Cerebellar cortex (tissue), 1 donor: ENCODE measurements around the gene POLR2E.

Source experiments
- DNase-seq: peaks from one replicate; pipeline ENCODE4 v3.0.0-alpha.2; 2015; ENCODE audit warnings: low spot score

The POLR2E gene

GRCh38 chr19:1079566-1080111 is 15.5 kb downstream of the POLR2E start:
- no peak for DNase-seq

- peak; percentile 26 for DNase-seq
Measured at GRCh38 chr19:1076951-1077350, 18.2 kb downstream of the POLR2E start.

DNA sequence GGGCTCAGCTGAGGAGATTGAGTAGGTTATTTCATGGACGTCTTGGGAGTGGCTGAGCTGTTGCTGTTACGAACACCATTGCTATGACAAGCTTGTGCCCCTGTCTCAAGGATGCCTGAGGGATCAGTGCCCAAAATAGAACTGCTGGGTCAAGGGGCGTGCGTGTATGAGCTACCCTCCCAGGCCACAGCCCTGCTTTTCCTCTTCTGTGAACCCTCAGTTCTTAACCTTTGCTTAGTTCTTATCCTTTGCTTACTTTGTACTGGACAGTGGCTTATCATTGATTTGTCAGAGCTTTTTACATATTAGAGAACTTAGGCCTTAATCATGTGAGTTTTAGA is 19.2 kb downstream of the POLR2E start:
- no peak for DNase-seq

GRCh38 chr19:1074544-1075283 is 20.5 kb downstream of the POLR2E start:
- DNase-seq, result peak; percentile 26

- DNase-seq, result no peak
Measured at GRCh38 chr19:1073956-1074517, 21.1 kb downstream of the POLR2E start.

GRCh38 chr19:1073063-1073955 is 21.9 kb downstream of the POLR2E start:
- no peak for DNase-seq

DNA sequence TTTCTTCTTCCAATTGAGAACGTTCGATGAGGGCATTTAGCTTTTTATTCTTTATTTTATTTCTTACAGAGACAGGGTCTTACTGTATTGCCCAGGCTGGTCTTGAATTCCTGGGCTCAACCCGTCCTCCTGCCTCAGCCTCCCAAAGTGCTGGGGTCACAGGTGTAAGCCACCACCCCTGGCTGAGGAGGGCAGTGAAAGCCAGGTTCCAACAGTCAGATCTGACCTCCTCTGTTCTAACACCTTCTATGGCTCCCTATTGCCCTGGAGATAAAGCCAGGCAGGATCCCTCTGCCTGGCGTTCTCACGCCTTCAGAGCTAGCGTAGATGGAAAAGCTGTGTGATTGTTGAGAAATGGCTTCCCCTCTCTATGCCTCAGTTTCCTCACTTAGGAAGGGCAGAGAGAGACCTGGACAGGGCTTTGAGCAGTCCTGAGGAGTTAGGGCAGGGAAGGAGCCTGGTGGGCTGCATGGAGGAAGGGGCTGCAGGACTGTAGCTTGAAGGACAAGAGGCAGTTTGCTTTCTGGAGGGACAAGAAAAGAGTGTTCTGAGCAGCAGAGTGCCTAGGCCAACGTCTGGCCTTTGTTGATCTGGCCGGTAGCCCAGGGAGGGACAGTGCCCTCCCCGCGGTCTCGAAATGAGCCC is 22.7 kb downstream of the POLR2E start:
- DNase-seq, result no peak

DNA sequence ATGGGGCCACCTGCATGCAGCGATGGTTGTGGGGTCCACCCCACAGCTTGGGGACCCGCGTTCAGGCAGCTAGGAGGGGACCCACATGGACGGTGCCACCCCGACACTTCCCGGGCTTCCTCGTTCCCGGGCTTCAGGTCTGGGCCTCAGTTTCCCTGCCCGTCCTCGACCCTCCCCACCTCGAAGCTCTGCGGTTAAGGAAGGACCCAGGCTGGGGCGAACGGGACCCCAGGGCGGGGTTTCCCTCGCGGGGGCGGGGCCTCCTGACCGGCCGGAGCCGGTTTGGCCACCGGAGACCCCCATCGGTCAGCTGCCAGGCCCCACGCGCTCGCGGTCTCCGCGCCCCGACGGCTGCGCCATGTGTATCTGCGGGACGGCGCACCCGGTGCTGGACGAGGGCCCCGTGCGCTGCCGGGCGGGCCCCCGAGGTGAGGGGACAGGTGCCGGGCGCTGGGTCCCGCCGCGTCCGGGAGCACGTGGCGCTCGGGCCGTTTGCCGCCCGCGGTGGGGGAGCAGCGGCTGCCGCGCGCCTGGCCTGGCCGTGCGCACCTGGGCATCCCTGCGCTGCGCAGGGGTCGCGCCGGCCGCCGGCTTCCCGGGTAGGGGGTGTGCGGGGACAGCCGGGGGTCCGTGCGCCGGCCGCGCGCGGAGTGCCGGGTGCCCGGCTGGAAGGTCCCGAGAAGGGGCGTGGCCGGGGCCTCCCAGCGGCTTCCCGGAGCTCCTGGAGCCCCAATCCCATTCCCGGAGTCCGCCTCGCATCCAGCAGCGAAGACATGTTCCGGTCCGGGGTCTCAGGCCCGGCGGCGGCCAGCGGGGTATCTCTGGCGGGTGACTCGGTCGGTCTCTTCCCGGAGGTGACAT is 24.0 kb downstream of the POLR2E start:
- peak; percentile 22 for DNase-seq

DNA sequence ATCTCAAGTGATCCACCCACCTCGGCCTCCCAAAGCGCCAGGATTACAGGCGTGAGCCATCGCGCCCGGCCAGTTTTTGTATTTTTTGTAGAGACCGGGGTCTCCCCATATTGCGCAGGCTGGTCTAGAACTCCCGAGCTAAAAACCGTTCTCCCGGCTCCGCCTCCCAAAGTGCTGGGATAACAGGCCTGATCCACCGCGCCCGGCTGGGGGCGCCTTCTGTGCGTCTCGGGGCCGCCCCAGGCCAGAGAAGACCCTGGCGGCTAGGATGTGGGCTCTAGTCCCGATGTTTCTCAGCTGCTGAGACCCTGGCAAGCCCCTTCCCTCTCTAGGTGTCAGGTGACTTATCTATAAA is 24.6 kb downstream of the POLR2E start:
- peak; percentile 51 for DNase-seq

- DNase-seq, result no peak
Measured at GRCh38 chr19:1069009-1069779, 26.0 kb downstream of the POLR2E start.

GRCh38 chr19:1068009-1069001 is 26.9 kb downstream of the POLR2E start:
- DNase-seq, result no peak

GRCh38 chr19:1067341-1067957 is 27.7 kb downstream of the POLR2E start:
- no peak for DNase-seq

DNA sequence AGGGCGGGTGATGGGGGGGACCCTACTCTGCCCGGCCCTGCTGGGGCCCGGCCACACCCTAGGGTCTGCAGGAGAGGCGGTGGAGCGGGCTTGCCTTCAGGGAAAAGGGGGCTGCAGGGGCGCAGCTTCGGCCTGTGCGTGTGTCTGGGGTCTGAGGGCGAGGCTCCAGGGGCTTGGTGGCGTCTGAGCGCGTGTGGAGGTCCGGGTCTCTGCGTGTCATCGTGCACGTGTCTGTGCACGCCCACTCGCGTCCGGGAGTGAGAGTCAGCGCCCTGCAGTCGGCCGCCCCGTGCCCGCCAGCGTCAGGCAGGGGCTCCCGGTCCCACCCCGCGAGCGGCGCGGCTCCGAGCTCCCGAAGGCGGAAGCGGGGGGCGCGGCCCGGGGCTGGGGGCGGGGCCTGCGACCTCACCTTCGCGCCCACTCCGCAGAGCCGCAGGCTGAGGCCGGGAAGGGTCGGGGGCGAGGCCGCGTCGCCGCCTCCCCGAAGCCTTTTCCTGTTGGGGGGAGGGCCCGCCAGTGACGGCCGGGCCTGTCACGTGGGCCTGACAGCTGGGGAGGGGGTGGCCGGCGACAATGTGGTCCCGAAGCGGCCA is 28.3 kb downstream of the POLR2E start, which contains the start of gene ARHGAP45:
ARHGAP45 (plus strand) TSS at position 420 of the 593 bp plus-strand sequence. CDS start 239 bp downstream, outside the sequence.
- no peak for DNase-seq

DNA sequence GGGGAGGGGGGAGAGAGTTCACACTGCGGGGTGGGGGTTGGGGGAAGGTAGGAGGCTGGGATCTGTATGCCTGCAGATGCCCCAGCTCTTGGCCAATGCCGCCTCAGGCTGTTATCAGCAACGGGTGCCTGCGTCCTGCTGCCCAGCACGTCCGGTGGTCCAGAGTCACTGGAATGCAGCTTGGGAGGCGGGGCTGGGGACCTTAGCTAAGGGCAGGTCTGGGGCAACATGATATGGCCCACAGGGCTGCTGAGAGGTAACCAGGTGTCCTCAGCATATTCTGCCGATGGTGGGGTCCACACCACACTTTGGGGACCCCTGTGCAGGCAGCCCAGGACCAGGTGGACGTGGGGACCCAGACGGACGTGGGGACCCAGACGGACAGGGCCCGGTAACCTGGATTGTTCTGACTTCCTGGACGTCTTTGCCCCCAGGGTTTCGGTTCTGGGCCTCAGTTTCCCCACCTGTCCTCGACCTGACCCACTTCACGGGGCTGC is 28.9 kb downstream of the POLR2E start:
- DNase-seq, result no peak

DNA sequence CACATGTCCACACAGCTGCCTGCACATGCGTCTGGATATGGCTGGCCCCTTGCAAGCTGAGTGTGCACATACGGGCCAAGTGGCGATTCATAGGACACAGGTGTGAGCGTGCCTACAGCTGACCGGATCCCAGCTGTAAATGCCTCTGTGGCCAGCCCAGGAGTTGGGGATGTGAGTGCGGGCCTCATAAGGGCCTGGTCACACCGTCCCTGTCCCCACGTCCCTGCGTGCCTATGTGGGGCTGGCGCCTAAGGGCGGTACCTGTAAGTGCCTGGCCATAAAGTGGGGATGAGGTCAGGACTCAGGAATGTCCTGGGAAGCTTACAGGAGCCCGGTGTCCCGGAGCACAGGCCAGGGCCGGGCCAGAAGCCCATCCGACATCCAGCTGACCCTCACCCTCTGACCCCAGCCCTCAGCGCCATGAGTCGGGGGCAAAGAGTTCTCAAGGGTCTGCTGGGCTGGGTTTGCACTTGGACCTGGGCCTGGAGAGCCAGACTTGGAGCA is 29.5 kb downstream of the POLR2E start:
- no peak for DNase-seq

DNA sequence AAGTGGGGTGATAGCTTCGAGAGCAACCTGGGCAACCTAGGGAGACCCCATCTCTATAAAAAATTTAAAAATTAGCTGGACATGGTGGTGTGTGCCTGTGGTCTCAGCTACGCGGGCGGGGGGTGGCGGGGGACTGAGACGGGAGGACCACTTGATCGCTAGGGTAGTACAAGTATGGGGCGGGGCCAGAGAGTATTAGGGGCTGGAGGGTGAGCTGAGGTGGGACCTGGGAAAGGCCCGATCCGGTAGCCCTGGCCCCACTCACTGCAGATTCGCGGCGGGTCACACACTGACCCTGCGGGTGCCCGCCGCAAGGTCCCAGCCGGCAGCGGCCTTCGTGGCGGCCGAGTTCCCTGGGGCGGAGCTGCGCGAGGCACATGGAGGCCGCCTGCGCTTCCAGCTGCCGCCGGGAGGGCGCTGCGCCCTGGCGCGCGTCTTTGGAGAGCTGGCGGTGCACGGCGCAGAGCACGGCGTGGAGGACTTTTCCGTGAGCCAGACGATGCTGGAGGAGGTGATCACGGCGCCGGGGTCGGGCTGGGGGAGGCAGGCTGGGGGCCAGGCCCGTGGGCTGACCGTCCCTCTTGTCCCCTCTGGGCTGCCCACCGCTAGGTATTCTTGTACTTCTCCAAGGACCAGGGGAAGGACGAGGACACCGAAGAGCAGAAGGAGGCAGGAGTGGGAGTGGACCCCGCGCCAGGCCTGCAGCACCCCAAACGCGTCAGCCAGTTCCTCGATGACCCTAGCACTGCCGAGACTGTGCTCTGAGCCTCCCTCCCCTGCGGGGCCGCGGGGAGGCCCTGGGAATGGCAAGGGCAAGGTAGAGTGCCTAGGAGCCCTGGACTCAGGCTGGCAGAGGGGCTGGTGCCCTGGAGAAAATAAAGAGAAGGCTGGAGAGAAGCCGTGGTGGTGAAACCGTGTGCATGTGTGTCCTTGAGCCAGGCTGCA is 30.2 kb downstream of the POLR2E start:
- DNase-seq, result peak; percentile 30
